Stomach (tissue), 4 donors: Measurements from ENCODE around the gene FOXJ3.

Source experiments
- EP300 ChIP-seq: sonication (generic); formaldehyde crosslinking; IDR thresholded peaks from one replicate; pipeline ENCODE4 v1.6.1; 2017; ENCODE audit warnings: antibody characterized with exemption
- POLR2A ChIP-seq, 4 donors: fragments of 450-650 bp; IDR thresholded peaks; one replicate each; pipeline ENCODE4 v1.6.1; 2016; ENCODE audit warnings: antibody characterized with exemption in 4 of 4, control low read depth in 2 of 4, mild to moderate bottlenecking in 1 of 4, moderate library complexity in 1 of 4
- POLR2AphosphoS5 ChIP-seq, 3 donors: sonication (generic); formaldehyde crosslinking; IDR thresholded peaks; one replicate each; pipeline ENCODE4 v1.6.1; 2016; ENCODE audit warnings: antibody characterized with exemption in 3 of 3
- TF ChIP-seq, protein P1 (sequence below), 7 experiments: fragments of 450-650 bp in 4 of 7; fragments of 200-600 bp in 3 of 7; sonication (generic) in 3 of 7; IDR thresholded peaks; one replicate each; pipeline ENCODE4 v1.5.1; 2016 to 2019; ENCODE audit warnings: antibody characterized with exemption in 7 of 7, control low read depth in 2 of 7, mild to moderate bottlenecking in 1 of 7

DNA sequence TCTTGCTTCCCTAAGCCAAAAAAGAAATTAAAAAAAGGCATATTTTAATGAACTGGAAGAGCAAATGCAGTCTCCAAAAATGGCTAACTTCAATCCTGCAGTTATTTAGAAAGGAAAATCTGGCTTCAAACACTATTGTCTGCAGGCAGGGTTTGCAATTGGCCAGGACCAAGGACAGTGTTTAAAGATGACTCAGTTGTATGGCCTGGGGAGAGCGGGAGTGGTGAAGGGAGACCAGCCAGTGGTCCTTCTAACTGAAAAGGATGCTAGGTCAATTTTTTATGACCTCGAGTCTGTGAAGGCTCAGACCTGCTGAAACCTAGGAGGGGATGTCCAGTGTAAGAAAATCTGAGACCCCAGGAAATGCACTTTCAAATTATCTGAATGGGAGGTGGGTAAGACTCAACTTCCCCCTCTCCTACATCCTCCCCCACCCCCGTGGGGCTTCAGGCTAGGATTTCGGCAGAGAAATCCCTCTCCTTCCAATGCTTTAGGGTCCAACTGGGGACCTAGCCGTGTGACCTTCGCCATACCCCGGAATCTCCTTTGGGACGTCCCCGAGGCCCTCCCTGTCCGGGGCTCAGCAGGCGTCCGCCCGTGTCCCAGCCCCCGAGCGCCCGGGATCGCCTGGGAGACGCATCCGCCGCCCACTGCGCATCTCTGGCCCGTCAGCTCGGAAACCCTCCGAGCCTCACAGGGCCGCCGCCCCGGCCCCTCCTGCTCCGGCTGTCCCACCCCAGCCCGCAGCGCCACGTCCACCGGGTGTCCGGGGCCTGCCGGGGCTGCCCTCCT, 45.0 kb upstream of the FOXJ3 start:
- TF ChIP-seq, protein P1, sequence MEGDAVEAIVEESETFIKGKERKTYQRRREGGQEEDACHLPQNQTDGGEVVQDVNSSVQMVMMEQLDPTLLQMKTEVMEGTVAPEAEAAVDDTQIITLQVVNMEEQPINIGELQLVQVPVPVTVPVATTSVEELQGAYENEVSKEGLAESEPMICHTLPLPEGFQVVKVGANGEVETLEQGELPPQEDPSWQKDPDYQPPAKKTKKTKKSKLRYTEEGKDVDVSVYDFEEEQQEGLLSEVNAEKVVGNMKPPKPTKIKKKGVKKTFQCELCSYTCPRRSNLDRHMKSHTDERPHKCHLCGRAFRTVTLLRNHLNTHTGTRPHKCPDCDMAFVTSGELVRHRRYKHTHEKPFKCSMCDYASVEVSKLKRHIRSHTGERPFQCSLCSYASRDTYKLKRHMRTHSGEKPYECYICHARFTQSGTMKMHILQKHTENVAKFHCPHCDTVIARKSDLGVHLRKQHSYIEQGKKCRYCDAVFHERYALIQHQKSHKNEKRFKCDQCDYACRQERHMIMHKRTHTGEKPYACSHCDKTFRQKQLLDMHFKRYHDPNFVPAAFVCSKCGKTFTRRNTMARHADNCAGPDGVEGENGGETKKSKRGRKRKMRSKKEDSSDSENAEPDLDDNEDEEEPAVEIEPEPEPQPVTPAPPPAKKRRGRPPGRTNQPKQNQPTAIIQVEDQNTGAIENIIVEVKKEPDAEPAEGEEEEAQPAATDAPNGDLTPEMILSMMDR (IDR thresholded peaks at IDR 0.05), result no peak
- TF ChIP-seq POLR2AphosphoS5 (IDR thresholded peaks at IDR 0.05) (no peak), EP300 (no peak), POLR2A (IDR thresholded peaks at IDR 0.05) (no peak)
